ENCODE results near the gene PPP3CA.

Gene PPP3CA

DNA sequence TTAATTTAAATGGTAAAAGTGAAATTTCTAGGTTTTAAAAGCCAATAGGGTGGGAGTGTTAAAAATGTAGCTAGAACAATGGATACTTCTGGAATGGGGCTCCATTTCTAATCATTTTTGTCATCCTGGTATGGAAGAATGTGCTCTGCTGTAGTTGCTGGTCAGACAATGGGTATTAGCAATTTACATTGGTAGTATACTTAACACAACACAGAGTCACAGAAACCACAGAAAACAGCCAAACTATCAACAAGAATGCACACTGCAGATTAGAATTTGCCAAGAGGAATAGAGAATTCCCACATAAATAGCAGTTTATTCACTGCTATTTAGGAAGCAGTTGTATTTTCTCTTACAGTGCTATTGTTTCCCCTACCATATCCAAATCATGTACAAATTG, 319.6 kb downstream of the PPP3CA start:
- Histone ChIP-seq H4K20me1 (ENCODE audit: insufficient read depth, low read length) (no peaks in the 10 kb centered on the region), H3K9me3 (ENCODE audit: low read length) (no peaks in the 10 kb centered on the region), H3K79me2 (ENCODE audit: insufficient read depth, low read length) (no peaks in the 10 kb centered on the region), H3K4me1 (ENCODE audit: insufficient read depth, low read length, severe bottlenecking) (no peaks in the 10 kb centered on the region), H3K9ac (ENCODE audit: low read length) (no peak overlapping the region), H2AFZ (ENCODE audit: low read length) (no peak overlapping the region), H3K27me3 (ENCODE audit: insufficient read depth, low read length) (no peaks in the 10 kb centered on the region), H3K4me3 (ENCODE audit: low read depth, low read length, poor library complexity, severe bottlenecking) (no peak overlapping the region), H3K27ac (ENCODE audit: low read depth, low read length, poor library complexity, severe bottlenecking) (no peak overlapping the region), H3F3A (ENCODE audit: insufficient read depth, low read length) (no peaks in the 10 kb centered on the region), H3K4me2 (ENCODE audit: low read length) (no peak overlapping the region), H3K36me3 (ENCODE audit: insufficient read depth, low read length) (peaks cover 37% of the 10 kb centered on the region), H3K9me2 (ENCODE audit: low read depth, low read length) (no peaks in the 10 kb centered on the region)
- no peak for TF ChIP-seq EZH2 (IDR thresholded peaks at IDR 0.05; ENCODE audit: borderline replicate concordance, low read length)
- TF ChIP-seq, protein P1, sequence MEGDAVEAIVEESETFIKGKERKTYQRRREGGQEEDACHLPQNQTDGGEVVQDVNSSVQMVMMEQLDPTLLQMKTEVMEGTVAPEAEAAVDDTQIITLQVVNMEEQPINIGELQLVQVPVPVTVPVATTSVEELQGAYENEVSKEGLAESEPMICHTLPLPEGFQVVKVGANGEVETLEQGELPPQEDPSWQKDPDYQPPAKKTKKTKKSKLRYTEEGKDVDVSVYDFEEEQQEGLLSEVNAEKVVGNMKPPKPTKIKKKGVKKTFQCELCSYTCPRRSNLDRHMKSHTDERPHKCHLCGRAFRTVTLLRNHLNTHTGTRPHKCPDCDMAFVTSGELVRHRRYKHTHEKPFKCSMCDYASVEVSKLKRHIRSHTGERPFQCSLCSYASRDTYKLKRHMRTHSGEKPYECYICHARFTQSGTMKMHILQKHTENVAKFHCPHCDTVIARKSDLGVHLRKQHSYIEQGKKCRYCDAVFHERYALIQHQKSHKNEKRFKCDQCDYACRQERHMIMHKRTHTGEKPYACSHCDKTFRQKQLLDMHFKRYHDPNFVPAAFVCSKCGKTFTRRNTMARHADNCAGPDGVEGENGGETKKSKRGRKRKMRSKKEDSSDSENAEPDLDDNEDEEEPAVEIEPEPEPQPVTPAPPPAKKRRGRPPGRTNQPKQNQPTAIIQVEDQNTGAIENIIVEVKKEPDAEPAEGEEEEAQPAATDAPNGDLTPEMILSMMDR (IDR thresholded peaks at IDR 0.05; ENCODE audit: low read length), result no peak

DNA sequence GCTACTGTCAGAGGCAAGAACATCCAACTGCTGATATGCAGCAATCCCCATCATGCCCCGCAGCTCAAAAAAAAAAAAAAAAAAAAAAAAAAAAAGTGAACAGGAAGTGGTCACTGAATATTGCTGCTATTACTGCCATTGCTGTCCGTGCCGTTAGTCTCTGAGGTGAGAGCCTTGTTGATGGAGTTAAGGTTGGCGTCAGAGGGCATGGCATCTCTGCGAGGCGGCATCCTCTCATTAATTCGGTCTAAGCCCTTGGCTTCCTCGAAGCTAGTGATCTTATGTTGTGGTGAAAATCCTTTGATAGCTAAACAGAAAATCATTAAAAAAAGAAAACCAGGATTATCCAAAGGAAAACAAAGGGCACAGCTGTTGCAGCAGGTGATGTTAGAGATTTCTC, 321.6 kb downstream of the PPP3CA start:
- no peaks in the 10 kb centered on the region for H3K9me2 ChIP-seq (ENCODE audit: low read depth, low read length)
- TF ChIP-seq, protein P1 (IDR thresholded peaks at IDR 0.05; ENCODE audit: low read length), result no peak
- TF ChIP-seq EZH2 (IDR thresholded peaks at IDR 0.05; ENCODE audit: borderline replicate concordance, low read length), result no peak
- no peak overlapping the region for H3K4me2 ChIP-seq (ENCODE audit: low read length)
- H3K9me3 ChIP-seq (ENCODE audit: low read length), result no peaks in the 10 kb centered on the region
- no peak overlapping the region for H3K4me3 ChIP-seq (ENCODE audit: low read depth, low read length, poor library complexity, severe bottlenecking)
- no peaks in the 10 kb centered on the region for H3K4me1 ChIP-seq (ENCODE audit: insufficient read depth, low read length, severe bottlenecking)
- H3K9ac ChIP-seq (ENCODE audit: low read length), result no peak overlapping the region
- H3K36me3 ChIP-seq (ENCODE audit: insufficient read depth, low read length), result peaks cover 31% of the 10 kb centered on the region
- no peaks in the 10 kb centered on the region for H3K27me3 ChIP-seq (ENCODE audit: insufficient read depth, low read length)
- H4K20me1 ChIP-seq (ENCODE audit: insufficient read depth, low read length), result no peaks in the 10 kb centered on the region
- H3F3A ChIP-seq (ENCODE audit: insufficient read depth, low read length), result no peaks in the 10 kb centered on the region
- H3K79me2 ChIP-seq (ENCODE audit: insufficient read depth, low read length), result no peaks in the 10 kb centered on the region
- no peak overlapping the region for H2AFZ ChIP-seq (ENCODE audit: low read length)
- H3K27ac ChIP-seq (ENCODE audit: low read depth, low read length, poor library complexity, severe bottlenecking), result no peak overlapping the region

DNA sequence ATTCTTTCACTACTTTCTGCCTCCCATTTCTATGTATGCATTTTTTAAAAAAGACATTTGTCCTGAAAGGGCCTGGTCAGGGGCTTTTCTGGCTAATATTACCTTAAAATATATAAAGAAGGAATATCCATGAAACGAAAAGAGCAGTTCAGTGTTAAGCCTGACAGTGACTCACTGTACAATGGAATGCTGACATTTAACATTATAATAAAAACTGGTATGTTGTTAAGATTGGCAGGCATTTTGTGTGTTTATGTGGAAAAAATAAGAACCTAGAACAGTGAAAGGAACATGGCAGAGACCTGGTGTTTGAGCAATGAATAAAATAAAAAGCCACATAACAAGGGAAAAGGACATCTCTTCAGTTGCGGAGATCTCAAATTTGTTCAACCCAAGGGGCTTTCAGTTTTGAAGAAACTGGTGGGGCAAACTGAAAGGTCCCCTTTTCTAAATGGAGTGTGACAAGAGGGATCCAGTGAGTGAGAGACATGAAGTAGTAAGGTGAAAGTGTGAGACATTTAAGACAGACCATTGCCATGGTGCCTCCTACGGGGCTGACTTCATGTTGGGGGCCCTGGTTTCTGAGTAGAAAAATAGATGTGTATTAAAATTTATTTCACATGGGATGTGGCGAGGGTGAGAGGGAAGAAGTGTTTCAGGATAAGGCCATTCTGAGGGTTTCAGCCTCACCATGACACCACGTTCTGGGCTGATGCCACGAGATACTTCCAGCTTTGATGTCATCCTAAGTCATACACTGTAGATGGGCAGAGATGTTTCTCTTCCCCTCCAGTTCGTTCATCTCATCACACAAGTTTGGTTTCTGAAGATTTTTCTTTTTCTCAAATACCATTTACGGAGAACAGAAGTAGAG, 324.9 kb downstream of the PPP3CA start:
- H3K79me2 ChIP-seq (ENCODE audit: insufficient read depth, low read length), result no peaks in the 10 kb centered on the region
- TF ChIP-seq, protein P1 (IDR thresholded peaks at IDR 0.05; ENCODE audit: low read length), result no peak
- TF ChIP-seq EZH2 (IDR thresholded peaks at IDR 0.05; ENCODE audit: borderline replicate concordance, low read length), result no peak
- no peak overlapping the region for H3K9ac ChIP-seq (ENCODE audit: low read length)
- no peak overlapping the region for H3K27ac ChIP-seq (ENCODE audit: low read depth, low read length, poor library complexity, severe bottlenecking)
- peaks cover 23% of the 10 kb centered on the region for H3K36me3 ChIP-seq (ENCODE audit: insufficient read depth, low read length)
- no peak overlapping the region for H3K4me2 ChIP-seq (ENCODE audit: low read length)
- no peaks in the 10 kb centered on the region for H3F3A ChIP-seq (ENCODE audit: insufficient read depth, low read length)
- no peak overlapping the region for H2AFZ ChIP-seq (ENCODE audit: low read length)
- no peaks in the 10 kb centered on the region for H3K27me3 ChIP-seq (ENCODE audit: insufficient read depth, low read length)
- H3K4me1 ChIP-seq (ENCODE audit: insufficient read depth, low read length, severe bottlenecking), result peaks cover 7% of the 10 kb centered on the region
- no peaks in the 10 kb centered on the region for H4K20me1 ChIP-seq (ENCODE audit: insufficient read depth, low read length)
- H3K9me3 ChIP-seq (ENCODE audit: low read length), result no peaks in the 10 kb centered on the region
- H3K4me3 ChIP-seq (ENCODE audit: low read depth, low read length, poor library complexity, severe bottlenecking), result no peak overlapping the region
- H3K9me2 ChIP-seq (ENCODE audit: low read depth, low read length), result no peaks in the 10 kb centered on the region
